ENCODE data around the gene DMD. TPM values are rescaled to one million over a fixed set of nuclear protein-coding genes. Genes with fewer than 3 reads are reported as not detected.
"Not testable (repeated sequence)": the region's sequence is repeated elsewhere in the genome, so short reads cannot be mapped to it uniquely, and the experiment has no call there.

Gene DMD
- total RNA-seq, 1 donor from 2014 or later: 116 TPM

DNA sequence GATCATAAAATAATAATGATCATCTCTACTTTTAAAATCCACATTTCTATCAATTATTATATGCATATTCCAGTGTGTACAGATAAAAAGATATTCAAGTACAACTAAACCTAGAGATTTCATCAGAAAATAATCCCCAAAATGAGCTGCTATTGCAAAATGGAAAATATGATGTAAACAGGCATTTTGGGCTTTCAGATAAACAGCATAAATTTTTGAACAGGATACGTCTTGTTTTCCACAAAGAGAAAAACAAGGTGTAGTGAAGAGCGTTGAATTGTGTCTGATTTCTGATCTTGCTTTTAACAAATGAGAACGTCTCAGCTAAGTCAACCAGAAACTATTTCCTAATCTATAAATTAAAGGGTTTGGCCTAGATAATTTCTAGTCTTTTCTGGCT, 1789.9 kb downstream of the DMD start:
- intact Hi-C loops (cut with DNase I): loop anchor here (10.0 kb wide), 2 partner anchors 157 to 207 kb away; no protein-coding TSS in a partner anchor
- ATAC-seq (no peak), DNase-seq (ENCODE audit: missing footprints) (no peak)

GRCh38 chrX:31420711-31421151, 1790.6 kb downstream of the DMD start:
- no peak for ATAC-seq
- intact Hi-C loops (cut with DNase I): loop anchor here (10.0 kb wide), 2 partner anchors 156 to 206 kb away; no protein-coding TSS in a partner anchor
- DNase-seq (ENCODE audit: missing footprints): no peak

GRCh38 chrX:31420302-31420701, 1791.0 kb downstream of the DMD start:
- ATAC-seq (no peak), DNase-seq (ENCODE audit: missing footprints) (no peak)
- intact Hi-C loops (cut with DNase I): loop anchor here (10.0 kb wide), 2 partner anchors 156 to 206 kb away; no protein-coding TSS in a partner anchor

- ATAC-seq (no peak), DNase-seq (ENCODE audit: missing footprints) (no peak)
These were observed 1814.2 kb downstream of the DMD start for GRCh38 chrX:31397119-31397518.

DNA sequence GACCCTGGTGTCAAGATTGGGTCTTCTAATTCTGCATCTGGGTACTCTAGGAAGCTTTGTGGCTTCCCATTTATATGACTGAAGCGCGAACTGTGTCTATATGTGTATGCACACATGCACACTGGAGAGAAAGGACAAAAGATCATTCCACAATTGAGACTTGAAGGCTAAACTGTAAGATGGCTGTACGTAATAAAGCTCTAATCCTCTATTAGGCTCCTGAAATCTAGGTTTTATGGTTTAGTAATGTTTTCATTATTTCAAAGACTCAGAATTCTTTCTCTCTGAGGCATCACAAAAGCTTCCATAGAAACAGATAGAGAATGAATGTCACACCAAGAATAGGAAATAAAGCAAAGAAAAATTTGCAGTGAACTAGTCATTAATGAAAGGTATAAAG, 1818.8 kb downstream of the DMD start:
- DNase-seq (ENCODE audit: missing footprints) (no peak), ATAC-seq (no peak)
- intact Hi-C loops (cut with DNase I): no loop called here

More at GRCh38 chrX:31397119-31397518, 1814.2 kb downstream of the DMD start:
- intact Hi-C loops (cut with DNase I): no loop called here

DNA sequence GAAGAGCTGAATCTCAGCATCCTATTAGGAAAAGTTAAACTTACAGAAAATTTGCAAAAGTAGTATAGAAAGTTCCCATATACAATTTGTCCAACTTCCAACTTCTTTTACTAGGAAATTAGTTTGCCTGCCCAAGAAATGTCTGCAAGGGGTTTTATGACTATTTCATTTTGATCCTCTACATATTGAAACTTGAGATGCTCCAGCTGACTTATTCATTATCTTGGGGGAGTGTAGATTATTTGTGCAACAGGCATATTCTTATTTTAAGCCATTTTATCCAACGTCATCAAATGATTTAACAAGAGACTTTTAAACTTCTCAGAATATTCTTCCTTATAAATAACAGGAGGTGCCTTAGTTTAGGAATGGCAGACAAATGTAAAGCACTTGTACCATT, 1822.4 kb downstream of the DMD start:
- intact Hi-C loops (cut with DNase I): no loop called here
- DNase-seq (ENCODE audit: missing footprints): no peak
- no peak for ATAC-seq

DNA sequence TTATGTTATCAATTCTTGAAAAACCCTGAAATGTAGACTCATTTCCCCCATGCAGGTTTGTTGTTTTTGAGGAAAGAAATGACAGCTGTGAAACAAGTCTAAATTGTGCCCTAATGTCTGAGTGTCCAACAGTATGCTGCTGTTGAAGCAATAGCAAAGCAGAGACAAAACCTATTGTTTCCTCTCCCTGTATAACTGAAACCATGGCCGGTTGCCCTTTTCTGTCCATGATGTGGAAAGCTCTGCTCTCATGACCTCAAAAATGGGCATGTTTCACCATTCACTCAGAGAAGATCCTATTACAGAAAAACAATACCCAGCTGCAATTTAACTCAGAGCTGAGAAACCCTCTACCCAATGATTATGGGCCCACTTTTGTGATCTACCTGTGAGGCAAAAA, 1826.9 kb downstream of the DMD start:
- no peak for ATAC-seq
- DNase-seq (ENCODE audit: missing footprints): no peak
- intact Hi-C loops (cut with DNase I): no loop called here

DNA sequence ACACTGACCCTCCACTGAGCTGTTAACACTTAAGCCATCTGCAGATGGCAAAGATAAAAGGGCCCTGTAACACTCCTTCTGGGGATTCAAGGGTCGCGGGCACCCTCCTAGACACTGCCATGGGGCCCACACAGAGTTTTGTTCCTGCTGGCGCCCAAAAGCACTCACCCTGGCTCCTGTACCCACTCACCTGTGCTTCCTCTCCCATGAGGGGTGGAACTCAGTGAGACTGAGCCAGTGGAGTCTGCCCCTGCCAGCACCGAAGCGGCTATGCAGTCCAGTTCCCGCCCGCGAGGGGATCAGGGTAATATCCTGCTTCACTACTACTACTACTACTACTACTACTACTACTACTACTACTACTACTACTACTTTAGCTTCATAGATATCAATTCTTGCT, 1827.4 kb downstream of the DMD start:
- ATAC-seq (no peak), DNase-seq (ENCODE audit: missing footprints) (no peak)
- intact Hi-C loops (cut with DNase I): no loop called here

GRCh38 chrX:31378973-31379372, 1832.4 kb downstream of the DMD start:
- ATAC-seq; DNase-seq (ENCODE audit: missing footprints); intact Hi-C loops (cut with DNase I): not testable (repeated sequence)

DNA sequence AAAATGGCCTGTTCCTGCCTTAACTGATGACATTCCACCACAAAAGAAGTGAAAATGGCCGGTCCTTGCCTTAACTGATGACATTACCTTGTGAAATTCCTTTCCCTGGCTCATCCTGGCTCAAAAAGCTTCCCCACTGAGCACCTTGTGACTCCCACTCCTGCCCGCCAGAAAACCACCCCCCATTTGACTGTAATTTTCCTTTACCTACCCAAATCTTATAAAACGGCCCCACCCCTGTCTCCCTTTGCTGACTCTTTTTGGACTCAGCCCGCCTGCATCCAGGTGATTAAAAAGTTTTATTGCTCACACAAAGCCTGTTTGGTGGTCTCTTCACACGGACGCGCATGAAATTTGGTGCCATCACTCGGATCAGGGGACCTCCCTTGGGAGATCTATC, 1833.5 kb downstream of the DMD start:
- ATAC-seq; DNase-seq (ENCODE audit: missing footprints); intact Hi-C loops (cut with DNase I): not testable (repeated sequence)

DNA sequence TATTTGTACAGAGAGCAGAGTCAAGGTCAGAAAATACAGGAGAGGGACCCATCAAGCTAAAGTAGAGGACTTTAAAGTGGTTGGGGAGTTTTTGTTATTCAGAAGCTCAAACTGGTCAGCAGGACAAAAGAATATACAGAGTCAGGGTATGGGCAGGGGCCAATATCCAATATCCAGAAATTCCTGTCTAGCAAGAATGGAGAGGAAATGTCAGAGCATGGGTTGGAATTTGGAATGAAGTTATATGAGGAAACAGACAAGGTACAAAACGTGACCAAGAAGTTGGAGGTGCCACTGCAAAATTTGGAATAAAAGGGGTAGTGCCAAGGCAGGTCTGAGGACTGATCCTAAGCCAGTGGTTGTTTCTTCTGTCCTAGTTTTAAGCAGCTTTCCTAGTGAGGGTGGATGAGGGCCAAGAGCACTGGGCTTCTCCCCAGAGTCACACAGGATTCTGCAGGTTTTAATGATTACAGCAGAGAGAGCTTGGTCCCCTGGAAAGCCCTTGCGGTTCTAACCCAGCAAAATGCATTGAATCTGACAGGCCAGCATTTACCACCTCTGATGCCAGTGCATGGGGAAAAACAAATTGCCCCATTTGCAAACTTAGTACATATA, 1834.8 kb downstream of the DMD start:
- intact Hi-C loops (cut with DNase I): no loop called here
- ATAC-seq (no peak), DNase-seq (ENCODE audit: missing footprints) (no peak)

GRCh38 chrX:31374786-31375185, 1836.6 kb downstream of the DMD start:
- intact Hi-C loops (cut with DNase I): no loop called here
- DNase-seq (ENCODE audit: missing footprints): no peak
- no peak for ATAC-seq

- DNase-seq (ENCODE audit: missing footprints) (no peak), ATAC-seq (peak; percentile 50)
- intact Hi-C loops (cut with DNase I): no loop called here
These were observed 1839.4 kb downstream of the DMD start for GRCh38 chrX:31371956-31372355.

DNA sequence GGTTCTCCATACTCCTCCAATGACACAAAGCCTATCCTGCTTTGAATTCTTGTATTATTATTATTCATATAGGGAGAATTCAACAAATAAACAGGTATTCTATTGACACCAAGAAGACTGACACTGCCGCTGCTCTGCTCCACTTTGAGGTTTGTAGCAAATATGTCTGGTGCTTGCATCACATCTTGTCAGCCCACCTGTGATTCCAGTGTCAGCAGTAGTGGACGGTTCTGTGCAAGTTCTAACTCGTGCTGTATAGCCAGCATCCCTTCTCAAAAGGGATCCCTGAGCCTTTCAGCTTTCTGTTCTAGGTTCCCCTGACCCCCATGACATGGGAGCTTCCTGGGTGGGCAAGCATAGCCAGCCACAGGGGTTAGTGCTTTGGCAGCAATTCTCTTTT, 1843.5 kb downstream of the DMD start:
- ATAC-seq (no peak), DNase-seq (ENCODE audit: missing footprints) (no peak)
- intact Hi-C loops (cut with DNase I): no loop called here

GRCh38 chrX:31366041-31366440, 1845.3 kb downstream of the DMD start:
- intact Hi-C loops (cut with DNase I): no loop called here
- ATAC-seq (no peak), DNase-seq (ENCODE audit: missing footprints) (no peak)

DNA sequence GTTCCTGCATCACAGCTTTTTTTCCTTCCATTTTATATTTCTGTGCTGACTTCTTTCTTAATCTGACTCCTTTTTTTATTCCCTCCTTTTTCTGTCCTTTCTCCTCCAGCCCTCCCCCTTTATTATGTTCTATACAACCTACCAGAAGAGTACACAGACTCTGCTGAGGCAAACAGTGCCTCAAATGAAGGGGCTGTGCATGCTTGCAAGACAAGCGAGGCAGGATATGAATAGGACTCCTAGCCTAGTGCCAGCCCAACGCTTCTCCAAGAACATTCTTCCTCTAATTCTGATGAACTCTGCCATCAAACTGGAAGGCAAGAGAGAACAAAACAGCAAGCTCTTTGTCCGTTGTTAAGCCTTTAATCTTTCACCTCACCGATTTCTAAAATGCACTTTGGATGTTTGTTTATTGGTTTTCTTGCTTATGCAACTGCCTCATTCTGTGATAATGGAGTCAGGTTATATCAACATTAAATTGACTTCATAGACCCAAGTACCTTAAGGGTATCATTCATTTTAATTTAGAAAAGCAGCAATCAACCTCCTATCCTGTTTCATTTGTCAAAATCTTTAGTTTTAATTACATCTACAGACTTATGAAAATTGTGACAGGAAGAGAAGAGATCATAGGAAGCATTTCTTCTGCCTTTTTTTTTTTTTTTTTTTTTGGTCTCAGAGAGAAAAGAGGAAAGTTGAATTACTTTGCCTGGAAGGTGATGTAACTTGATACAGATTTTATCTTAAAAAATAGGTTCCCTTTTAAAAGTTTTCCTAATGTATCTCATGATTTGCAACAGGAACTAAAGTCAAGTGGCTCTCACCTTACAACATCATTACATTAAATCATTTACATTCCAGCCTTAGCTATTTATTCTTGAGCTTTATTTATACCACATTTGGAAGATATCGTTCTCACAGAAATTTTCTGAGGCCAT, 1854.8 kb downstream of the DMD start:
- ATAC-seq (no peak), DNase-seq (ENCODE audit: missing footprints) (no peak)
- intact Hi-C loops (cut with DNase I): no loop called here

DNA sequence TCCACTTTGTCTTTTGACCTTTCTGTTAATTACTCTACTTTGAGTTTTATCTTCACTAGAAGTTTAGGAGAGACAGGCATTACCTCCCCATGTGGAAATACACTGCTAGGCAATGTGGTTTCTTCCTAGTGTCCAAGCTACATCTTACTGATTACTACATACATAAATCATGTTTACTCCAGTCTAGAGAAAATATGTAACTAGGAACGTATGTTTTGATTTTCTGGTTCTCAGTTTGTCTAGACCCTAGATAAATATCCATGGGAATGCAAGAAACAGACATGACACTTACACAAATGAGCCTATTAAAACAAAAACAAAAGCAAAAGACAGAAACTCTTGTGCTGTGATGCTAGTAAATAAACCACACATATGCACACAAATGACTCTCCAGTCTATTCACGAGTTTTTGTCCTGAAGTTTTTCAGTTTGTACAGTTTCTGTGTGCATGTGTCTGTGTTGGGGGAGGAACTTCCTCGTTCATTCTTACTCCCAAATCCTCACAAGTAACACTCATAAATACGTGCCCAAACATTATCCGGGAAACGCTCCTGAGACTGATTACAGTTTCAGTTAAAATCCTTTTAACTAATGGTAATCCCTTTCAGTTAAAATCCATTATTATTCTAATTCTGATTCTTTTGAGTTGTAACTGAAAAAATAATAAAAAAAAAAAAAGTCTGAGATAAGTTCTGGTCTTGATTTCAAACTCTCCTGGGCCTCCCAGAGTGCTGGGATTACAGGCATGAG, 1856.0 kb downstream of the DMD start:
- intact Hi-C loops (cut with DNase I): no loop called here
- DNase-seq (ENCODE audit: missing footprints) (no peak), ATAC-seq (no peak)

GRCh38 chrX:31353095-31353494, 1858.3 kb downstream of the DMD start:
- no peak for DNase-seq (ENCODE audit: missing footprints)
- ATAC-seq: no peak
- intact Hi-C loops (cut with DNase I): no loop called here

- DNase-seq (ENCODE audit: missing footprints) (no peak), ATAC-seq (no peak)
- intact Hi-C loops (cut with DNase I): no loop called here
These were observed 1860.6 kb downstream of the DMD start for GRCh38 chrX:31350808-31351074.

GRCh38 chrX:31349515-31349914, 1861.8 kb downstream of the DMD start:
- intact Hi-C loops (cut with DNase I): no loop called here
- no peak for ATAC-seq
- DNase-seq (ENCODE audit: missing footprints): no peak
